Cardiac muscle cell (in vitro differentiated cells and primary cell): Measurements from ENCODE around the gene P4HA1. TPM values are rescaled to one million over a fixed set of nuclear protein-coding genes. Genes with fewer than 3 reads are reported as not detected.

Source experiments
- DNase-seq, 2 donors: peaks; one replicate each; pipeline versions ENCODE4 v3.0.0 to v3.0.0-alpha.2; 2010 to 2017; ENCODE audit warnings: low read depth in 1 of 2, low spot score in 1 of 2
- H3K27ac ChIP-seq: fragments of 200-600 bp; sonication (generic); 2 replicates; pipeline ENCODE4 v1.5.1; 2016
- H3K27me3 ChIP-seq: fragments of 200-600 bp; sonication (generic); 2 replicates; pipeline ENCODE4 v1.6.0; 2016; ENCODE audit warnings: control low read depth
- H3K36me3 ChIP-seq: fragments of 200-600 bp; sonication (generic); 2 replicates; pipeline ENCODE4 v1.5.1; 2016; ENCODE audit warnings: control low read depth
- H3K4me1 ChIP-seq: fragments of 200-600 bp; sonication (generic); 2 replicates; pipeline ENCODE4 v1.8.1; 2017; ENCODE audit warnings: low read depth, mild to moderate bottlenecking, mixed run types
- H3K4me3 ChIP-seq: fragments of 200-600 bp; sonication (generic); 2 replicates; pipeline ENCODE4 v1.5.1; 2016; ENCODE audit warnings: mild to moderate bottlenecking
- H3K9me3 ChIP-seq: fragments of 200-600 bp; sonication (generic); 2 replicates; pipeline ENCODE4 v1.5.1; 2017; ENCODE audit warnings: low read depth, mild to moderate bottlenecking, control low read depth
- CTCF ChIP-seq: IDR thresholded peaks from 2 replicates; pipeline ENCODE4 v1.5.1; 2012; ENCODE audit warnings: low read depth, mild to moderate bottlenecking, low read length
- polyA plus RNA-seq: library from polyadenylated mRNA; unstranded; fragments of >200 nt; fragmentation: Nextera tagmentation; extraction: Ambion mirVana; gene quantifications from 2 replicates; pipeline ENCODE4 v1.2.1, GENCODE V29; 2016
- total RNA-seq: library from RNA; depleted of rRNA; stranded (reverse); fragments of >200 nt; gene quantifications from 2 replicates; pipeline ENCODE4 v1.2.3, GENCODE V29; 2016

Gene P4HA1
- total and polyA plus RNA-seq, 2 experiments from 2014 or later, result 92.0 to 172 TPM

DNA sequence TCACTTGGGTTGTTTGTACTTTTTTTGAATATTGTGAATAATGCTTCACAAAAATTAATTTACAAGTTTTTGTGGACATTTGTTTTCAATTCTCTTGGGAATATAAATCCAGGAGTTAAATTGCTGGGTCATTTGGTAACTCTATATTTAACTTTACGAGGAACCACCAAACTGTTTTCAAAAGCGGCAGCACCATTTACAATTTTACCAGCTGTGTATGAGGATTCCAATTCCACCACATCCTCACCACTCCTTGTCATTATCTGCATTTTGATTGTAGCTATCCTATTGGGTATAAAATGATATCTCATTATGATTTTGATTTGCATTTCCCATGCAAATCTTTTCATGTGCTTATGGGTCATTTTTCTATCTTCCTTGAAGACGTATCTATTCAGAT lies 9.6 kb upstream of the P4HA1 start:
- DNase-seq, result no peak
- no peak for TF ChIP-seq CTCF
- Histone ChIP-seq H3K27me3 (no peaks in the 10 kb centered on the region), H3K4me1 (no peaks in the 10 kb centered on the region), H3K4me3 (no peak overlapping the region), H3K36me3 (no peaks in the 10 kb centered on the region), H3K9me3 (no peaks in the 10 kb centered on the region), H3K27ac (no peak overlapping the region)

DNA sequence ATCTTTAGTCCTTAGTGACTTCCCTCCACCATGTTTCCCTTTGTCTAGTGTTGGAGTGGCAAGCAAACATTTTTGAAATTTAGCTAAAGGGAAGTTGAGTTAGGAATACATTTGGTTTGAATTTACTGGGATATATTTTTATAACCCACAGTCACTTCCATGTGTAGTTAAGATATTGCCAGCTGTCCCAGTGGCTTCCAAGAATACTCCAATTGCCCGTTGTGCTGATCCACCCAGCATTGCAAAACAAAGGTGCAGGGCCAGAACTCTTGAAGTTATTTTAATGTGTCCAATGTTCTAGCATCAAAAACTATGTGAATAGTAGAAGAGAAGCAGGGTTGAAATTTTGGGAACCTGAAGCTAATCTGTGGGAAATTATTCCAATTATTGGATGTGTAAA lies 2.5 kb upstream of the P4HA1 start:
- peak overlapping the region; percentile 22 for H3K27ac ChIP-seq
- peaks cover 7% of the 10 kb centered on the region for H3K4me1 ChIP-seq
- no peaks in the 10 kb centered on the region for H3K9me3 ChIP-seq
- H3K27me3 ChIP-seq, result no peaks in the 10 kb centered on the region
- no peak for TF ChIP-seq CTCF
- H3K36me3 ChIP-seq, result no peaks in the 10 kb centered on the region
- H3K4me3 ChIP-seq, result no peak overlapping the region
- no peak for DNase-seq

DNA sequence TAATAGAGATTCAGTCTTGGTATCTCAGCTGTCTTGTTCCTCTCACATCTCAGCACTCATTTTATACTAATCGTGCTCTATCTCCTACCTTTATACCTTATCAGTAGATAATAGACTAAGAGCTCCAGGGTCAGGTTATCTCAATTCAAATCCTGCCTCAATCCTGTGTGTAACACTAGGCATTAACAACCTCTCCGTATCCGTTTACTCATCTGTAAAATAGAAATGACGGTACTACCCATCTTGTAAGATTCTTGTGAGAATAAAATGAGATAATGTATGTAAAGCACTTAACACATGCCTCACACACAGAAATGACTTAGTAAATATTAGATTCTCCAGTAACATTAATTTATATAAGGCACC lies 622 bp upstream of the P4HA1 start:
- no peak for DNase-seq
- peak overlapping the region; percentile 90 for H3K4me3 ChIP-seq
- H3K27ac ChIP-seq, result peak overlapping the region; percentile 88
- H3K27me3 ChIP-seq, result no peaks in the 10 kb centered on the region
- no peak for TF ChIP-seq CTCF
- H3K9me3 ChIP-seq, result no peaks in the 10 kb centered on the region
- H3K36me3 ChIP-seq, result no peaks in the 10 kb centered on the region
- H3K4me1 ChIP-seq, result peaks cover 16% of the 10 kb centered on the region

DNA sequence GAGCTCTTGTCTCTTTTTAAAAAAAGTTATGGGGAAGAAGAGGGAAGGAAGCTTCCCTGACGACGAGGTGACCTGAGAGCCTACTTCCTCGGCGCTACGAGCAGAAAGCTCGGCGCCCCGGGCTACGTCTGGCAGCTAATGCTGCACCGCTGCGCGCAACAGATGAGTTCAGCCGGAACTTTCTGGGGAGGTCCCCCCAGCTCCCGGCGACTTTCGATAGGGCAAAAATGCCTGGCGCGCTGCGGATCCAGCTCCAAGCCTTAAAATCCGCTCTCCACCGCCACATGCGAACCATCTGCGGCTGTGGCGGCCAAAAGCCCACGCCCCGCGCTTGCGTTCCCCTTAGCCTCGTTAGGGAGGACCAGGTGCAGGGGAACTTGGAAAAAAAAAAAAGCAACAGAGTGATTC lies 621 bp downstream of the P4HA1 start:
- Histone ChIP-seq H3K27me3 (no peaks in the 10 kb centered on the region), H3K36me3 (no peaks in the 10 kb centered on the region), H3K9me3 (no peaks in the 10 kb centered on the region), H3K4me1 (peaks cover 28% of the 10 kb centered on the region), H3K4me3 (peak overlapping the region; percentile 90), H3K27ac (peak overlapping the region; percentile 88)
- DNase-seq, result peak; percentile 82 to 86
- TF ChIP-seq CTCF, result no peak

GRCh38 chr10:73095481-73096021 lies 1.1 kb downstream of the P4HA1 start:
- no peak for TF ChIP-seq CTCF
- DNase-seq, result peak; percentile 80 to 91
- H3K4me1 ChIP-seq, result peaks cover 29% of the 10 kb centered on the region
- peak overlapping the region; percentile 90 for H3K4me3 ChIP-seq
- no peaks in the 10 kb centered on the region for H3K9me3 ChIP-seq
- H3K36me3 ChIP-seq, result no peaks in the 10 kb centered on the region
- no peaks in the 10 kb centered on the region for H3K27me3 ChIP-seq
- peak overlapping the region; percentile 88 for H3K27ac ChIP-seq
